Mesothelial cell of epicardium (in vitro differentiated cells): ENCODE data around the gene HYAL2. TPM values are rescaled to one million over a fixed set of nuclear protein-coding genes. Genes with fewer than 3 reads are reported as not detected.

Source experiments
- DNase-seq, 2 experiments: peaks; one replicate each; pipeline ENCODE4 v3.0.0; 2021; ENCODE audit warnings: low spot score in 2 of 2; ENCODE audit not compliant: unreplicated experiment in 2 of 2
- H3K27ac Mint-ChIP-seq: 2 replicates; pipeline ENCODE4 v1.8.0; 2021; ENCODE audit warnings: mixed read lengths
- H3K27me3 Mint-ChIP-seq: 2 replicates; pipeline ENCODE4 v1.8.0; 2021; ENCODE audit warnings: low read depth, mixed read lengths
- H3K36me3 Mint-ChIP-seq: 2 replicates; pipeline ENCODE4 v1.8.0; 2021; ENCODE audit warnings: mixed read lengths
- H3K4me1 Mint-ChIP-seq: 2 replicates; pipeline ENCODE4 v1.8.0; 2021; ENCODE audit warnings: mixed read lengths
- H3K4me3 Mint-ChIP-seq: 2 replicates; pipeline ENCODE4 v1.8.0; 2021; ENCODE audit warnings: mild to moderate bottlenecking, moderate library complexity, mixed read lengths
- H3K9me3 Mint-ChIP-seq: 2 replicates; pipeline ENCODE4 v1.8.0; 2021; ENCODE audit warnings: mixed read lengths
- CTCF ChIP-seq: fragments of 200-600 bp; sonication (generic); IDR thresholded peaks from one replicate; pipeline ENCODE4 v1.5.0; 2021; ENCODE audit warnings: antibody characterized with exemption; ENCODE audit not compliant: unreplicated experiment
- total RNA-seq: library from RNA; stranded (reverse); gene quantifications from 3 replicates; pipeline ENCODE4 v1.2.1, GENCODE V29; 2021

Gene HYAL2
- total RNA-seq, 1 donor from 2014 or later, result 75.1 TPM

- peak overlapping the region; percentile 16 for H3K27ac Mint-ChIP-seq
- H3K36me3 Mint-ChIP-seq, result no peaks in the 10 kb centered on the region
- H3K4me1 Mint-ChIP-seq, result peaks cover 32% of the 10 kb centered on the region
- TF ChIP-seq CTCF, result no peak
- no peaks in the 10 kb centered on the region for H3K27me3 Mint-ChIP-seq
- H3K9me3 Mint-ChIP-seq, result no peaks in the 10 kb centered on the region
- DNase-seq, result no peak
- H3K4me3 Mint-ChIP-seq, result peak overlapping the region; percentile 97
These were observed 34.9 kb upstream of the HYAL2 start for GRCh38 chr3:50357481-50357880.

- Mint-ChIP-seq H3K4me1 (peaks cover 33% of the 10 kb centered on the region), H3K36me3 (no peaks in the 10 kb centered on the region), H3K9me3 (no peaks in the 10 kb centered on the region), H3K27ac (no peak overlapping the region), H3K4me3 (peak overlapping the region; percentile 97), H3K27me3 (no peaks in the 10 kb centered on the region)
- no peak for DNase-seq
- TF ChIP-seq CTCF, result no peak
These were observed 34.0 kb upstream of the HYAL2 start for GRCh38 chr3:50356553-50356952.

GRCh38 chr3:50355829-50356552 is 33.4 kb upstream of the HYAL2 start:
- no peak for DNase-seq
- peak overlapping the region; percentile 97 for H3K4me3 Mint-ChIP-seq
- H3K27me3 Mint-ChIP-seq, result no peaks in the 10 kb centered on the region
- H3K36me3 Mint-ChIP-seq, result no peaks in the 10 kb centered on the region
- no peak overlapping the region for H3K27ac Mint-ChIP-seq
- no peak for TF ChIP-seq CTCF
- H3K4me1 Mint-ChIP-seq, result peaks cover 39% of the 10 kb centered on the region
- no peaks in the 10 kb centered on the region for H3K9me3 Mint-ChIP-seq

GRCh38 chr3:50354850-50355249 is 32.3 kb upstream of the HYAL2 start:
- DNase-seq, result no peak
- Mint-ChIP-seq H3K27ac (no peak overlapping the region), H3K4me1 (peaks cover 46% of the 10 kb centered on the region), H3K9me3 (no peaks in the 10 kb centered on the region), H3K36me3 (no peaks in the 10 kb centered on the region), H3K4me3 (no peak overlapping the region), H3K27me3 (no peaks in the 10 kb centered on the region)
- TF ChIP-seq CTCF, result no peak

GRCh38 chr3:50354186-50354764 is 31.7 kb upstream of the HYAL2 start:
- Mint-ChIP-seq H3K9me3 (no peaks in the 10 kb centered on the region), H3K27me3 (no peaks in the 10 kb centered on the region), H3K27ac (no peak overlapping the region), H3K36me3 (no peaks in the 10 kb centered on the region), H3K4me1 (peaks cover 42% of the 10 kb centered on the region), H3K4me3 (no peak overlapping the region)
- no peak for TF ChIP-seq CTCF
- DNase-seq, result no peak
